AG10803 (cell line): ENCODE measurements around the gene DYNC1I1.
A peak's percentile ranks its signal among the peaks of the same experiment; 100 is the strongest.

ENCODE experiments used
- DNase-seq: peaks from one replicate; pipeline ENCODE4 v3.0.0; 2010; ENCODE audit warnings: low read depth
- H3K4me3 ChIP-seq: 2 replicates; pipeline ENCODE4 v1.5.1; 2011; ENCODE audit warnings: mild to moderate bottlenecking, low read length, control low read depth
- TF ChIP-seq, protein P1 (sequence below): conservative IDR thresholded peaks from 2 replicates; pipeline ENCODE4 v1.5.1; 2011; ENCODE audit warnings: mild to moderate bottlenecking, low read length, control low read depth, inconsistent platforms

DYNC1I1 gene

DNA sequence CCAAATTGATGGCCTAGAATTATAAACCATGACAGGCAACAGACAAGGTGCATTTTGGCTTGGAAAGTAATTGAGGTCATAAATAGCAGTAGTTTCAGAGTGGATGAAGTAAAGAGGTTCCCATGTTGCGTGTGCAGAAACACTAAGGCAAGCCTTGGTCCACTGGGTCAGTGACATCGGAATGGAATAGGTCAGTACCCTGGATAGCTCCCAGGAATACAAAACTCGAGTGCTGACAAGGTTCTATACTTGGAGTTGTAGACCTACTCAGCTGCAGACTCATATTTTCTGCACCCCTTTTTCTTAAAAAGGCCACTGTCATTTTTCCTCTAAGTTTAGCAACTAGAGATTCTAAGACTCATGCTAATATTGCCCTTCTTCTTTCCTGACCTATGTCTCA lies 132.8 kb downstream of the DYNC1I1 start:
- DNase-seq, result no peak
- TF ChIP-seq, protein P1, sequence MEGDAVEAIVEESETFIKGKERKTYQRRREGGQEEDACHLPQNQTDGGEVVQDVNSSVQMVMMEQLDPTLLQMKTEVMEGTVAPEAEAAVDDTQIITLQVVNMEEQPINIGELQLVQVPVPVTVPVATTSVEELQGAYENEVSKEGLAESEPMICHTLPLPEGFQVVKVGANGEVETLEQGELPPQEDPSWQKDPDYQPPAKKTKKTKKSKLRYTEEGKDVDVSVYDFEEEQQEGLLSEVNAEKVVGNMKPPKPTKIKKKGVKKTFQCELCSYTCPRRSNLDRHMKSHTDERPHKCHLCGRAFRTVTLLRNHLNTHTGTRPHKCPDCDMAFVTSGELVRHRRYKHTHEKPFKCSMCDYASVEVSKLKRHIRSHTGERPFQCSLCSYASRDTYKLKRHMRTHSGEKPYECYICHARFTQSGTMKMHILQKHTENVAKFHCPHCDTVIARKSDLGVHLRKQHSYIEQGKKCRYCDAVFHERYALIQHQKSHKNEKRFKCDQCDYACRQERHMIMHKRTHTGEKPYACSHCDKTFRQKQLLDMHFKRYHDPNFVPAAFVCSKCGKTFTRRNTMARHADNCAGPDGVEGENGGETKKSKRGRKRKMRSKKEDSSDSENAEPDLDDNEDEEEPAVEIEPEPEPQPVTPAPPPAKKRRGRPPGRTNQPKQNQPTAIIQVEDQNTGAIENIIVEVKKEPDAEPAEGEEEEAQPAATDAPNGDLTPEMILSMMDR, result no peak
- no peak overlapping the region for H3K4me3 ChIP-seq

DNA sequence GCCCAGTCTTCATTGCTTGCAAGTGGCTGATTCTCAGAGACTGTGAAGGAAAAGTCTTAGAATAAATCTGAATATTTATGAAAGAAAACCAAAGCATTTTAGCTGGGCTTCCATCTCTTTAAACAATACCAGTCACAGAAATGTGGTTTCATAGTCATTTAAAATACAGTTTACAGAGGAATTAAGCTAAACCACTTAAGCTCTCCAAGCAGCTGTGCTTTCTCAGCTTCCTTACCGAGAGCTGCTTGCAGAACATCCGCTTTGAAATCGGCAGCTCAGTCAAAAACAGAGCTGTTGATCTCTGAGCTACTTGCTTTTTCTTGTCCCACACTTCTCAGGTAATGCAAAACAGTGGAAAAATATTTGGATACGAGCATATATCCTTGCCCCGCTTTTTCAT lies 134.5 kb downstream of the DYNC1I1 start:
- TF ChIP-seq, protein P1, result no peak
- DNase-seq, result no peak
- no peak overlapping the region for H3K4me3 ChIP-seq

DNA sequence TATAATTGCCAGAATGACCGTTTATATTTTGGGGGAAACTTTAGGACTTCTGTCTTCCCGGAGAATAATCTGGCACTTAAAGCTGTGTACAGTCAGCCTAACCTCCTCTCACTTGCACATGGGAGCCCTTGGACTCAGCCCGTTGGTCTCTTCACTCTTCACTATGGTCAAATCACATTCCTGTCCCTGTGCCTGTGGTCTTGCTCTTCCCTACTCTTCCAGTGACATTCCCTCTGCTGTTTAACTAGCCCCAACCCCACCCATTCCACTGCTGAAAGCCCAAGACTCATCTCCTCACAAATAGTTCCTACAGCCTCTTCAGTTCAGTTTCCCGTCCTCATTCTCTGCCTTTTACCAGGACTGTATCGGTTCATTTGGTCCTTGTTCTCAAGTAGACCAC lies 135.0 kb downstream of the DYNC1I1 start:
- TF ChIP-seq, protein P1, result no peak
- no peak for DNase-seq
- no peak overlapping the region for H3K4me3 ChIP-seq

DNA sequence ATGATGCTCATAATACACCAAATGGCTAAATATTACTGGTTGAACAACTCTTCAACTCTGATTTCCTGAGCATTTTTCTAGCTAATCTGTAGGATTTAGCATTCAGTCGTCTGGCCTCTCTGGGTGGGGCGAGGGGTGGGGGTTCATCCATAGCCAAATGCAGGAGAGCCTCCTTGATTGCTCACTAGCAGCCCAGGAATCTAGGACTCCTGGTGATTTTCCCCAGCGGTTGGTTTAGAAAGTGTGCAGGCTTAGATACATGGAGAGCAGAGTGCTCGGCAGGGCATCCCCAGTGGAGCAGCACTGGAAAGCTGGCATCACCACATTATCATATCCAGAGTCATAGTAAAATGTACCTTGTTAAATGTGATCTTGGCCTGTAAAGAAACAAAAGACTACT lies 136.1 kb downstream of the DYNC1I1 start:
- H3K4me3 ChIP-seq, result no peak overlapping the region
- TF ChIP-seq, protein P1, result no peak
- no peak for DNase-seq

DNA sequence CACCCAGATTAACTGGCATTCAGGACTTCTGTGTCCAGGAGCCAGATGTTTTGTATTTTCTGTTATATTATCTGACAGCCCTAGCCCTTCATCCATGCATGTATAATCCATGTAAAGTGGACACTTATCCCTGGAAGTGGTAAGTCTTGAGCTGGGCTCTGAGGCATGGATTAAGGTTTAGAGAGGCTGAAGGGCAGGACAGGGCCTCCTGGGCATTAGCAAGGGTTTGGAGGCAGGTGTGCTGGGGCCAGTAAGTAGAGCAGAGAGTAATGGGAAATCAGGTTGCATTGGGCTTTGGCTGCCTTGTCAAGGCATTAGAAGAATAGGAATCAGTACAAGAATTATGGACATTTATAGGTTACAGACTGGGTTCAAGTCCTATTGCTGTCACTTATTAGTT lies 138.0 kb downstream of the DYNC1I1 start:
- no peak for DNase-seq
- TF ChIP-seq, protein P1, result no peak
- H3K4me3 ChIP-seq, result no peak overlapping the region

DNA sequence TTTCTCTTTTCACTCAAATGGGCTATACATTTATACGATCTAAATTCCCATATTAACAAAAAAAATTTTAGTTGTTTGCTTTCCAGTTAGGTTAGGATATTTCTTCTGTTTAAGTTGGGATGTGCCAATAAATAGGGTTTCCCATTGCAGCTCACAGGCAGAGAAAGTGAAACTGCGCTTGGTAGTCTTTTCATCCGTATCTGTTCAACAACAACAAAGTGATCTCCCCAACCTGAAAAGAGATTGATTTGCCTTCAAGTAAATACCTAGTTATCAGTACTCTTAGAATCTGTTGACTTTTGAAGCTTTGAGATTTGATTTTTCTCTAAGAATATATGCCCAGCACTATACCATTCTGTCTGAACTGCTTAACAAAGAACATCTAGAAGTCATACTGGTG lies 143.4 kb downstream of the DYNC1I1 start:
- TF ChIP-seq, protein P1, result no peak
- no peak for DNase-seq
- H3K4me3 ChIP-seq, result no peak overlapping the region

DNA sequence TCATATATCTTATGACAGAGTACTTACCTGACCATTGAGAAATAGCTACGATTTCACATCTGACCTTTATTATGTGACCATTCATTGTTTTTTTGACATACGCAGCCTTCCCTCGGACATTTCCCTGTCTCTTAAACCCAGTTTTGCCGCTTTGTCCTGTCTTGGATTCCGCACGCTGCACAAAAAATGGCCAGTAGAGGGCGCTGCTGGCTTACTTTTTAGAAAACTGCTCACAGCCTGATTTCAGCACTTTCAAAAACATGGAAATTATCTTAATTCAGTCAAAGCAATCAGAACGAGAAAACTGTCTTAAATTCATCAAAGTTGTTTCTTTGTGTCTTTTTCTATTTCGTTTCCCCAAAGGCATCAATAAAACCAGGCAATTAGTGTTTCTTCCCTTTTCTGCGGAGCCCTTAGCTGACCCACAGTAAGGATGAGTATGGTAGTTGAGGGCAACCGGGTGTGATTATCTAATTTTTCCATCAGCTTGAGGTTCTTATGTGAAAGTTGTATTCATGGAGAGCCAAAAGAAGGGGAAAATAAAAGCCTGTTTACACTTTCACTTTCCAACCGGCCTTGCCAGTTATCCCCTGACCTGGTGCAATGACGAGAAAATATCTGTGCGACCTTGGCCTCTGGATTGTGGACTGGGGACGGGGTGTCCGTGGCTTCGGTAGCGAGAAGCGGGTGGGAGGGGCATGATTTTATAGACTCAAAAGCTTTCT lies 144.4 kb downstream of the DYNC1I1 start:
- DNase-seq, result peak; percentile 60
- H3K4me3 ChIP-seq, result no peak overlapping the region; the same call in 1 of the 2 replicates
- TF ChIP-seq, protein P1, result peak; percentile 93
